GM12892 (cell line): Measurements from ENCODE around the gene PDE6G.

Source experiments
- POLR2A ChIP-seq: IDR thresholded peaks from 2 replicates; pipeline ENCODE4 v1.6.1; 2011; ENCODE audit warnings: low read depth, low read length, control low read depth
- POLR2AphosphoS5 ChIP-seq: IDR thresholded peaks from 2 replicates; pipeline ENCODE4 v1.6.1; 2011; ENCODE audit warnings: low read depth, low read length, control low read depth
- TAF1 ChIP-seq: IDR thresholded peaks from 2 replicates; pipeline ENCODE4 v1.6.1; 2011; ENCODE audit warnings: low read depth, mild to moderate bottlenecking, control low read depth, low read length, borderline replicate concordance

DNA sequence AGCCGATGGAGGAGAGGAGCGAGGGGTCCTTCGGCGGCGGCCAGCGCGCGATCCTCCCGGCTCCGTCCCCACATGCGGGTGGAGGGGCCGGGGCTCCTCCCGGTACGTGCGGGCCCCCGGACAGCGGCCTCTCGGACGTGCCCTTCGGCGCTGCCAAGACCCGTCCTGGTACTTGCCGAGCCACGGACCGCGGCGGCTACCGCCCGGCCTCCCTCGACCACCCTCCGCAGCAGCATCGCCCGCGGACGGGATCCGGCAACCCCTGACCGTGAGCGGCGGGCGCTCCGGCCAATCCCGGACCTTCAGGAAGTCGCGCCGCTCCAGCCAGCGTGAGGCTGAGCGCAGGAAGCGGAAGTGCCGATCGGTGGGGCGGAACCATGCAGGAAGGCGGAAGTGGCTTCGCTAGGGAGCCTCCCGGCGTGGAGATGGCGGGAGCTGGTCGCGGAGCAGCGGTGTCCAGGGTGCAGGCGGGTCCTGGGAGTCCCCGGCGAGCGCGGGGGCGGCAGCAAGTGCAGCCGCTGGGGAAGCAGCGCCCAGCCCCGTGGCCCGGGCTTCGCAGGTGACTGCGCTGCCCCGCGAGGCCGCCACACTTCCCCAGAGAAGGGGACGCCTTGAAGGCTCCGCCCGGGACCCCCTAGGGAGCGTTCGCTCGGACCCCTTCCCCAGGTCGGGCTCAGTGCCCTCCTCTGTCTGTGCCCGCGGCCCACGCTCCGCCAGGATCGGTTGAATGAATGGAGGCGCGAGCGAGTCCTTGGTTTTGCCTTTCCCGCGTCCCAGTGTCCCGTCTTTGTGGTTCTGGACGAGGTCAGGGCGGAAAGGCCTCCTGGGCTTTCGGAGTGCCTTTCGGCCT lies 10.2 kb upstream of the PDE6G start, which contains the start of the genes CCDC137 and OXLD1:
- peak; percentile 97 for TF ChIP-seq POLR2AphosphoS5
- peak; percentile 98 for TF ChIP-seq POLR2A
- peak; percentile 94 for TF ChIP-seq TAF1
